COLO668 (cell line): ENCODE data around the gene ATP6V1E1.

Experiments used
- DNase-seq: peaks from one replicate; lab custom pipeline; 2025; ENCODE audit not compliant: unreplicated experiment; lab: John Stamatoyannopoulos, UW

ATP6V1E1 gene

GRCh38 chr22:17634696-17635095, 6.1 kb upstream of the ATP6V1E1 start:
- DNase-seq, result no peak

- DNase-seq, result no peak
These were observed 5.4 kb upstream of the ATP6V1E1 start for GRCh38 chr22:17633998-17634323.

- DNase-seq, result no peak
These were observed 4.9 kb upstream of the ATP6V1E1 start for GRCh38 chr22:17633217-17633997.

GRCh38 chr22:17631076-17631565, 2.6 kb upstream of the ATP6V1E1 start:
- no peak for DNase-seq

- no peak for DNase-seq
These were observed 1.1 kb upstream of the ATP6V1E1 start for GRCh38 chr22:17629641-17630040.

- DNase-seq, result no peak
These were observed 582 bp upstream of the ATP6V1E1 start for GRCh38 chr22:17629173-17629489.

GRCh38 chr22:17627961-17628405, 566 bp downstream of the ATP6V1E1 start:
- no peak for DNase-seq

- DNase-seq, result no peak
These were observed 15.3 kb downstream of the ATP6V1E1 start for GRCh38 chr22:17613280-17613679.

GRCh38 chr22:17612057-17612456, 16.5 kb downstream of the ATP6V1E1 start:
- no peak for DNase-seq

- DNase-seq, result no peak
These were observed 20.5 kb downstream of the ATP6V1E1 start for GRCh38 chr22:17607891-17608521.

GRCh38 chr22:17606496-17606895, 22.1 kb downstream of the ATP6V1E1 start:
- no peak for DNase-seq

GRCh38 chr22:17603668-17604067, 24.9 kb downstream of the ATP6V1E1 start:
- no peak for DNase-seq

GRCh38 chr22:17601031-17601430, 27.5 kb downstream of the ATP6V1E1 start:
- DNase-seq, result no peak

GRCh38 chr22:17598318-17598717, 30.2 kb downstream of the ATP6V1E1 start:
- no peak for DNase-seq

- no peak for DNase-seq
These were observed 31.3 kb downstream of the ATP6V1E1 start for GRCh38 chr22:17597217-17597616.

GRCh38 chr22:17596226-17596625, 32.3 kb downstream of the ATP6V1E1 start:
- DNase-seq, result no peak

GRCh38 chr22:17592201-17592600, 36.3 kb downstream of the ATP6V1E1 start:
- no peak for DNase-seq

GRCh38 chr22:17590586-17590985, 38.0 kb downstream of the ATP6V1E1 start:
- no peak for DNase-seq

GRCh38 chr22:17589810-17590375, 38.7 kb downstream of the ATP6V1E1 start:
- no peak for DNase-seq

GRCh38 chr22:17588606-17589005, 39.9 kb downstream of the ATP6V1E1 start:
- no peak for DNase-seq

- peak; percentile 27 for DNase-seq
These were observed 40.9 kb downstream of the ATP6V1E1 start for GRCh38 chr22:17587629-17588028.

GRCh38 chr22:17586831-17587440, 41.6 kb downstream of the ATP6V1E1 start:
- no peak for DNase-seq
